NCI-H524 (cell line): ENCODE results near the gene DCAF4.
"Not testable (repeated sequence)": the region's sequence is repeated elsewhere in the genome, so short reads cannot be mapped to it uniquely, and the experiment has no call there.

Experiments used
- DNase-seq, 2 experiments: peaks; one replicate each; lab custom pipeline; 2025; lab: John Stamatoyannopoulos, UW

The DCAF4 gene

DNA sequence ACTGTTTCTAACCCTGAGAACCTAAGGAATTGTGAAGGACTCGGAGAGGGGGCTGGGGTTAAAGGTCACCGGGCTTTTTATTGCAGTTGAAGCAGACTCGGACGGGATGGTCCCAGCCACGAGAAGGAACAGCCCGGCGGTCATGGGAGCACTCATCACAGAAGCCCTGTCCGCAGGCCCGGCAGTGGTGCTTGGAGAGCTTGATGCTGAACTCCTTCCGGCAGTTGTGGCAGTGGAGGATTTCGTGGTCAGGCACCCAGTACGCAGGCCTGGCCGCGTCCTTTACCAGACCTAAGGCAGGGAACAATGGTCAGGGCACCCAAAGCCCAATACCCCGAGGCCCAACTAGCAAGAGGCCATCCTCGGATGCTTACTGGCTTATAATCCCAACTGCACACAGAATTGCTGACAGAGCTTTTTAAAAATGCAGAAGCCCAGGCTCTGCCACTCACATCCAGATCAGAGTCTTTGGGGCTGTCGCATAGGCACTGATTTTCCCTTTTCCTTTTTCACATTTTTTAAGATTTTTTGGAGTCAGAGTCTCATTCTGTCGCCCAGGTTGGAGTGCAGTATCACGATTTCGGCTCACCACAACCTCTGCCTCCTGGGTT lies 44.7 kb downstream of the DCAF4 start:
- DNase-seq: no peak

DNA sequence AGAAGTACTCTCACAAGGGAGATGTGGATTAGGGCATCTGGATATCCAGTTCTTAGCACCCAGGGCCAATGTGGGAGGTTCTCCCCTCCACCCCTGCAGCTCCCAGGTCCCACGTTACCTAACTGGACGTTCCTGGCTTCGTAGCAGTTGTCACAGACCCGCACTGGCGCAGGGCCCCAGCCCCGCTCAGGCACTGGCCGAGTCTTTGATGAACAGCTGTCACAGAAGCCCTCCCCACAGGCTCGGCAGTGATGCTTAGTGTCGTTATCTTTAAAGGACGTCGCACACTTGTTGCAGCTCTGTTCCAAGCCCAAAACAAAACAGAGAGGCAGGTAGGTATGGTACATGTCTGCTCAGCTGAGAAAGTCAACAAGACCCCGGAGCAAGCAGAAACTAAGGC lies 48.4 kb downstream of the DCAF4 start:
- DNase-seq: no peak

DNA sequence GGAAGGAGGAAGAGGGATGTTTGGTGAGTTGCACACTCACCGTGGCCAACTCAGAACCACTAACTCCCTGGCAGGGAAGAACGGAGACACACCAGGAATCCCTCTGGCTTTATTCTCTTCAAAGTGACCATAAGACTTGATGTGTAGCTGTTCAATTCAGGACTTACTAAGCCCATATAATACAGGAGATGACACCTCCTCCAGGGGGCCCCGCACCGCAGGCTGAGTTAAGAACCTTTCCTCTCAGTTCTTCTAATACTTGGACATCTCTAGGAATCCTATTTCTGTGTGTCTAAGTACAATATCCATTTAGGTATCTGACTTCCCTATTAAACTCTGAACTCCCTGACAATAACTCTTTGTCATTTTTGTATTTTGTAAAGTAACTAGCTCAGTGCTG lies 49.5 kb downstream of the DCAF4 start:
- DNase-seq: no peak

DNA sequence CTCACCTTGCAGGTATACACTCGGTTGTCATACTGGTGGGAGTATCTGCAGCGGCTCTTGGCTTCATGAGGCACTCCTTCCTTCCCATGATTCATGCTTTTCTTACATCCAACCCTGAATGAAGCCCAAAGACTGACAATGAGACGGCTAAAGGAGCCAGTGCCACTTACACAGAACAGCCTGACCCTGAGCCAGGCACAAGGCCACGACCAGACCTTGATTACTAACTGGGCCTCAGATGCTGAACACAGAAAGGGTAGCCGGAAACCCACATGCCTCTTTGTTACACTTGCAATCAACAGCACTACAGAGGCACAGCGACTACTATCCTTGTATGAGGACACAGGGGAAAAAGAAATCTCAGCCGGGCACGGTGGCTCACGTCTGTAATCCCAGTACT lies 52.6 kb downstream of the DCAF4 start:
- DNase-seq: no peak

DNA sequence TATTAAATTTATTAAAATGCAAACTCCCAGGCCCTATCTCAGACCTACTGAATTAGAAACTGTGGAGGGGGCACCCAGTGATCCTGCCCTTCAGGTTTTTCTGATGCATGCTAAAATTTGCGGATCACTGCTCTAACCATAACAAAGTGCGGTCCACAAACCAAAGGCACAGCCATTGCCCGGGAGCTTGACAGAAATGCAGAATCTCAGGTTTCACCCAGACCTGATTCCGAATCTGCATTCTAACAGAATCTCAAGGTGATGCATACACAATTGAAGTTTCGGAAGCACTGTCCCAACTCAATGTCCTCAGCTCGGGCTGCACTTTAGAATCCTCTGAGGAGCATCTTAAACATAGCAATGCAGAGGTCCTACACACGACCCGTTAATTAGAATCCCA lies 54.6 kb downstream of the DCAF4 start:
- DNase-seq: no peak

DNA sequence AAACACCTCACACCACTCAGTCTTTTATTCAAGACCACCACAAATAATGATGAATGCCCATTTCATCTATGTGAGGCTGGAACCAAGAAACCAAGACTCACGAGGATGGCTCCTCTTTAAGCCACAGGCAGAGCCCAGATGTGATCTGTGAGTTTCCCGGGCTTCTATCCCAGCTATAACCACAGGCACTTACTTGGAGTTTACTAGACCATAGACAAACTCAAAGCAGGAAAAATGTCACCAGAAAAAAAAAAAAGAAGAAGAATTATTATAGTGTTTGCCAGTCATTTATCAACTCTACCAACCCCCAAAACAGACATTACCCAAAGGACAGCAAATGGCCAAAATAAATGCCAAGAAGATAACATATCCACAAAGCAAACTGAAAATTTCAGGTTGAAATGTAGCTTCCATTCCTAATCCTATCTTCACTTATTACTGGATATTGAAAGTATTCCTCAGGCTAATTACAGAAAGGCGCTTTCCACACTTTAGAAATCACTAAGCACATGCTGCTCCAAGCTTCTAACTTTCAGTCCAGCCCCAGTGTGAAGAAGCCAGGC lies 56.0 kb downstream of the DCAF4 start:
- no peak for DNase-seq

DNA sequence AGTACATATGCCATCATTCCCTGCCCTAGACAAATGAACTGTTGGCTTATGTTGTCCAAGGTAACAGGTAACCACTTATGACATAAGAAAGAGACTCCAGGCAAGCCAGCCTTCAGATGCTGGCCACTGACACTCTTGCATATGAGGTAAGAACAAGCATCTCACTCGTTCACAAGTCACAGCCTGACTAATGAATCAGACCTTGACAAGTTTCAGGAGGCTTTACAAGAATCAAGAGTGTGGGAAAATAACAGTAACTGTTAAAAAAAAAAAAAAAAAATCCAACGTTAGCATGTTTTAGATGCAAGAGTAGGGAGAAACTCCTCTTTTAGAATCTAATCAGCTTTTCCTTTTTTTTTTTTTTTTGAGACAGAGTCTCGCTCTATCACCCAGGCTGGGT lies 60.0 kb downstream of the DCAF4 start:
- DNase-seq: no peak

DNA sequence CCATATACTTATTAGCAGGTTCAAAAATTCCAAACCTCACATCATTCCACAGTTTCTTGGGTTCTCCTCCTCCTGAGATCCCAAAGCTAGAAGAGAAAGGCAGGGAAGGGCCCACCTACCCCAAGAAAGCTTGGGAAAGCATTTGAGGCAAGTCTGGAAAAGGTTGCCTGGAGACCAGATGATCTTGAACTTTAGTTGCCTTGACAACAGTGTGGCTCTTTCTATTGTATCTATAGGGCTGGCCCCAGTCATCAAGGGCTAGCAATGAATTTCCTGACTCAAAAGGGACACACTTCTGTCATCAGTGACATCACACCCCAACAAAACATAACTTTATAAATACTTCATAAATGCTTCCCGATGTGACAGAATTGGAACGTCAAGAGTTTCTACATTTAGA lies 60.6 kb downstream of the DCAF4 start:
- DNase-seq: no peak

DNA sequence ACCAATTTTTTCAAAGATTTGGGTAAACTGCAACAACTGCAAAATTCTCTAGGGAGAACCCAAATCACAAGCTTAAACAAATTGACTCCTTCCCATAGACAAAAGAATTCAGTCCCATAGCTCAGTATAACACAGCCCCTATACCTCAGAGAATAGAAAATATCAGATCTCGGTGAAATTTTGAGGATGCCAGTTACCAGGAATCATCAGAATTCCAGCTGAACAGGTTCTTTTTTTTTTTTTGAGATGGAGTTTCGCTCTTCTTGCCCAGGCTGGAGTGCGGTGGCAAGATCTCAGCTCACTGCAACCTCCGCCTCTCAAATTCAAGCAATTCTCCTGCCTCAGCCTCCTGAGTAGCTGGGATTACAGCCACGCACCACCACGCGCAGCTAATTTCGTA lies 63.9 kb downstream of the DCAF4 start:
- DNase-seq: no peak

DNA sequence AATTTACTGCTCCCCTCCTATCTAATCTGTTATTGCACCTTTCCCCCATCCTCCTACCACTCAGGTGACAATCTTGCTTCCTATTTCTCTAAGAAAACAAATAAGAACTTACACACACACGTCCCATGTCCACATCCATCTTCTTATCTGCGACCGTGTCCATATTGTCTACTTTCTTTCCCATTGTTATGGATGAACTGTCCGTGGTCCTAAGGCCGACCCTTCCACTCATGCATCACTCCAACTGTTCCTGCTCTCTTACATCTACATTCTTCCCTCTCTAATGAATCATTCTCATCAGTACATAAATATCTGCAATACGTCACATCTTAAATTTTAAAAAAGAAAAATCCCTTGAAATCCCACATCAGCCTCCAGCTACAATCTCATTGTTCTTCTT lies 70.7 kb downstream of the DCAF4 start:
- DNase-seq: no peak

DNA sequence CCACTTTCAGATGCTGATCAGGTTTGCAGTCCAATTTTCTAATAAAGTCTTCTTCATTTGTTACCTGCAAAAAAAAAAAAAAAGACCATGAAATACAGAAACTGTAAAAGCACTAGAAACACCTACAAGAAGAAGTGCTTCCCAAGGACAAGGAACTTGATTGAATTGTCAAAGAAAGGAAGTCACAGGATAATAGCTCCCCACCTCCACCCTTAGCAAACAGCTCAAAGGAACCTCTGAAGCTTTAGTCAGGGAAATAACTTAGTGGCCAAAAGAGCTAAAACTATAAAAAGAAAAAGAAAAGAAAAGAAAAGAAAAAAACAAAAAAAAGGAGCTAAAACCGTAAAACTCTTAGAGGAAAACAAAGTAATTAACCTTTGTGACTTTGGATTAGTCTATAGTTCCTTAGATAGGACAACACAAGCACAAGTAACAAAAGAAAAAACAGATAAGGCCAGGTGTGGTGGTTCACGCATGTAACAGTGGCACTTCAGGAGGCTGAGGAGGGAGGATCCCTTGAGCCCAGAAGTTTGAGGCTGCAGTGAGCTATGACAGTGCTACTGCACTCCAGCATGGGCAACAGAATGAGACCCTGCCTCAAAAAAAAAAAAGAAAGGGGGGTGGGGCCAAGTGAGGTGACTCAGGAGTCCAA lies 72.1 kb downstream of the DCAF4 start:
- no peak for DNase-seq

DNA sequence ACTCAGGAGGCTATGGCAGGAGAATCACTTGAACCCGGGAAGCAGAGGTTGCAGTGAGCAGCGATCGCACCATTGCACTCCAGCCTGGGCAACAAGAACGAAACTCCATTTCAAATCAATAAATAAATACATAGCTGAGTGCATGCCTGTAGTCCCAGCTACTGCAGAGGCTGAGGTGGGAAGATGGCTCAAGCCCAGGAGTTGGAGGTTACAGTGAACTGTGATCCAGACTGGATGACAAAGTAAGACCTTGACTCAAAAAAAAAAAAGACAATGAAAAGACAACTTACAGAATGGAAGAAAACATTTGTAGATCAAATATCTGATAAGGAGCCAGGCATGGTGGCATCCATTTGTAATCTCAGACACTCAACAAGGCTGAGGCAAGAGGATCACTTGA lies 73.1 kb downstream of the DCAF4 start:
- no peak for DNase-seq

DNA sequence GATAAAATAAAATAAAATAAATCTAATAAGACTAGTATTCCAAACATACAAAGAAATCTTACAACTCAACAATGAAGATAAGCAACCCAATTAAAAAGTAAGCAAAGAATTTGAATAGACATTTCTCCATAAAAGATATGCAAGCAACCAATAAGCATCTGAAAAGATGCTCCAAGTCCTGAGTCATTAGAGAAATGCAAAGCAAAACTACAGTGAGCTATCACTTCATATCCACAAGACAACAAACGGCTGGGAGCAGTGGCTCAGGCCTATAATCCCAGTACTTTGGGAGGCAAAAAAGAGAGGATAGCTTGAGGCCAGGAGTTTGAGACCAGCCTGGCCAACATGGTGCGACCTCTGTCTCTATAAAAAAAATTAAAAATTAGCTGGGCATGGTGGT lies 73.8 kb downstream of the DCAF4 start:
- DNase-seq: no peak

DNA sequence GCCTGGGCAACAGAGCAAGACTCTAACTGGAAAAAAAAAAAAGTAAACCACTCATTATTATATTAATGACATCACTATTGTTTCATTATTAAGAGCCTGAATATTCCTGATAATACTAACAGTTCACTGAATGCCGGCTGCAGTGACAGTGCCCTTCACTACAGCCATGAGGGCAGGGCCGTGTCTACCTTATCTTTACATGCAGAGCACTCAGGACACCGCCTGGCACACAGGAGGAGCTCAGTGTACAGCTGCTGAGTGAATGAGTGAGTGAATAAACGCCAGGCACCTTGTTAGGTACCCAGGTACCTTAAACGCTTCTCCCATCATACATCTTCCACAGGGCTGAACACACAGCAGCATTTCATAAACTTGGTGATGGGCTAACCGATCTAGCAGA lies 77.4 kb downstream of the DCAF4 start:
- no peak for DNase-seq

DNA sequence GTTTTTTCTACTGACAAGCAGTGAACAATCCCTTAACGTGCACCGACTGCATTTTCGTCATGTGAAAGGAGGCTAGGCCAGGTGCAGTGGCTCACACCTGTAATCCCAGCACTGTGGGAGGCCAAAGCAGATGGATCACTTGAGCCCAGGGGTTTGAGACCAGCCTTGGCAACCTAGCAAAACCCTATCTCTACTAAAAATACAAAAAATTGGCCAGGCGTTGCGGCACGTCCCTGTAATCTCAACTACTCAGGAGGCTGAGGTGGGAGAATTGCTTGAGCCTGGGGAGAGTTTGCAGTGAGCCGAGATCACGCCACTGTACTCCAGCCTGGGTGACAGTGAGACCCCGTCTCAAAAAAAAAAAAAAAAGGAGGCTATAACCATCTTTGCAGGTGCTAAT lies 78.4 kb downstream of the DCAF4 start:
- DNase-seq: not testable (repeated sequence)

DNA sequence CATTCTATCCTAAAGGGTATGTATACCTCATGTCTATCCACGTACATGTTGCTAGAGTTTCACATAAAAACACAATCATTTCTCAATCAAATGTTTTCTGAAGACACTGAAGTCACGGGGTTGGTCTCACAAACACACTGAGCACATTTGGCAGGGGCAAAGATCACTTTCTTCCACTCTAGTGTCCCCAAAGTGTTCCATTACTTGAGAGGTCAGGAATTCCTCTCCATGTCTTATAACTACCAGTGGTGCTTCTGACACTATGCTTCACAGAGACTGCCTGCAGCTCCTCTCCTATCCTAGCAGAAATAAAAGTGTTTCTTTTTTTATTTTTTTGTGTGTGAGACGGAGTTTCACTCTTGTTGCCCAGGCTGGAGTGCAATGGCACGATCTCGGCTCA lies 81.6 kb downstream of the DCAF4 start:
- no peak for DNase-seq

DNA sequence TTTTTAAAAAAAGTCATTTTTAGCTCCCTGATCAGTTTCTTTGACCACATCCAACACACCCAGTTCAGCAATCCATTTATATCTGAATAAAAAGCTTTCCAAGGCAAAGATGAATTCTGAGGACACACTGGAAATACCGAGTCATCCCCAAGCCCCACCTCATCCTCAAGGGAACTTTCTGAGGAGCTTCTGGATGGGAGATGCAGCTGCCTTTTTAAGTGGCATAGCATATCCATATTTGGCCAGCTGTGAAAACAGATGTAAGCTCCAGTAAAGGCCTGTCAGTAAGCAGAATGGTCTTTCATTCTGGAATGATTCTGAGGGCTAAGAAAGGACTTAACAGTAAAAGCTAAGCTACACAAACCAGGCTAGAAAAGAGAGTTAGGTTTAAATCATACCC lies 82.2 kb downstream of the DCAF4 start:
- DNase-seq: peak in 1 of 2 experiments; percentile 18
